PC-9 (cell line): ENCODE data around the gene METTL16. TPM values are rescaled to one million over a fixed set of nuclear protein-coding genes. Genes with fewer than 3 reads are reported as not detected.
"Not testable (repeated sequence)": the region's sequence is repeated elsewhere in the genome, so short reads cannot be mapped to it uniquely, and the experiment has no call there.

Source experiments
- BruUV-seq: library from RNA; stranded (reverse); fragments of 400-500 nt; replicated peaks from 2 replicates; lab custom pipeline; 2021; lab: Mats Ljungman, UMichigan
- CTCF ChIA-PET: fragments of 300-600 bp; sonication (Branson Sonifier 250); formaldehyde crosslinking; loops from one replicate; lab custom pipeline; 2022; ENCODE audit warnings: antibody characterized with exemption; lab: Charles Lee
- POLR2A ChIA-PET: fragments of 300-600 bp; sonication (Branson Sonifier 250); formaldehyde crosslinking; loops from one replicate; lab custom pipeline; 2022; ENCODE audit warnings: antibody characterized with exemption; ENCODE audit not compliant: unreplicated experiment; lab: Charles Lee
- DNase-seq, 2 experiments: peaks; one replicate each; pipeline versions ENCODE4 v3.0.0 to v3.0.0-alpha.2; 2015 to 2022; ENCODE audit warnings: mixed read lengths in 1 of 2
- H2AFZ ChIP-seq: fragments of 200-600 bp; sonication (generic); 2 replicates; pipeline ENCODE4 v1.8.1; 2017; ENCODE audit warnings: antibody characterized with exemption
- H3F3A ChIP-seq: fragments of 200-600 bp; sonication (generic); 2 replicates; pipeline ENCODE4 v1.8.1; 2017; ENCODE audit warnings: antibody characterized with exemption, mild to moderate bottlenecking, low read depth; ENCODE audit not compliant: insufficient read depth
- H3K27ac ChIP-seq: fragments of 200-600 bp; sonication (generic); 2 replicates; pipeline ENCODE4 v1.6.1; 2016; ENCODE audit warnings: mixed run types
- H3K27me3 ChIP-seq: fragments of 200-600 bp; sonication (generic); 2 replicates; pipeline ENCODE4 v1.6.1; 2016; ENCODE audit warnings: low read depth, mixed run types; ENCODE audit not compliant: insufficient read depth
- H3K36me3 ChIP-seq: fragments of 200-600 bp; sonication (generic); 2 replicates; pipeline ENCODE4 v1.6.1; 2016; ENCODE audit warnings: low read depth, mixed run types
- H3K4me1 ChIP-seq: fragments of 200-600 bp; sonication (generic); replicated peaks from 2 replicates; pipeline ENCODE4 v1.6.1; 2016; ENCODE audit warnings: mixed run types; ENCODE audit not compliant: insufficient read depth
- H3K4me2 ChIP-seq: fragments of 200-600 bp; sonication (generic); 2 replicates; pipeline ENCODE4 v1.6.1; 2017; ENCODE audit warnings: mixed run types
- H3K4me3 ChIP-seq: fragments of 200-600 bp; sonication (generic); 2 replicates; pipeline ENCODE4 v1.6.1; 2016; ENCODE audit warnings: mixed run types
- H3K79me2 ChIP-seq: fragments of 200-600 bp; sonication (generic); 2 replicates; pipeline ENCODE4 v1.6.1; 2017; ENCODE audit warnings: low read depth, mixed run types
- H3K9me2 ChIP-seq: fragments of 200-600 bp; sonication (generic); 2 replicates; pipeline ENCODE4 v1.8.1; 2017; ENCODE audit warnings: mild to moderate bottlenecking; ENCODE audit not compliant: insufficient read depth
- H3K9me3 ChIP-seq: fragments of 200-600 bp; sonication (generic); 2 replicates; pipeline ENCODE4 v1.8.1; 2016; ENCODE audit warnings: low read depth; ENCODE audit not compliant: insufficient read depth
- H4K20me1 ChIP-seq: fragments of 200-600 bp; sonication (generic); 2 replicates; pipeline ENCODE4 v1.8.1; 2017; ENCODE audit not compliant: insufficient read depth
- CTCF ChIP-seq: fragments of 200-600 bp; sonication (generic); conservative IDR thresholded peaks from 2 replicates; pipeline ENCODE4 v1.6.1; 2017; ENCODE audit warnings: mixed run types, antibody characterized with exemption, mild to moderate bottlenecking, moderate library complexity
- EZH2 ChIP-seq: fragments of 200-600 bp; sonication (generic); IDR thresholded peaks from 2 replicates; pipeline ENCODE4 v1.8.0; 2017; ENCODE audit warnings: antibody characterized with exemption, low read depth
- intact Hi-C: fragments of 100-400 bp; cut with micrococcal nuclease; formaldehyde crosslinking; loops from one replicate; pipeline ENCODE4 v1.10.0; 2022; ENCODE audit not compliant: unreplicated experiment
- total RNA-seq: library from RNA; stranded (reverse); gene quantifications from 2 replicates; pipeline ENCODE4 v1.2.3, GENCODE V29; 2021

Gene METTL16
- total RNA-seq, 1 experiment from 2014 or later: 46.2 TPM

- POLR2A ChIA-PET: no interaction called here
- no peaks in the 10 kb centered on the region for H3K4me1 ChIP-seq
- intact Hi-C loops: no loop called here
- peaks cover 25% of the 10 kb centered on the region; the same call in 1 of the 2 replicates for H3K36me3 ChIP-seq
- peaks cover 22% of the 10 kb centered on the region; the same call in 1 of the 2 replicates for H3F3A ChIP-seq
- no peak for DNase-seq
- CTCF ChIA-PET: interaction anchor here (0.6 kb wide), 1 partner anchor 160 kb away, joined by 4 read pairs; no protein-coding TSS in a partner anchor
- TF ChIP-seq CTCF (no peak), EZH2 (no peak)
- H3K4me3 ChIP-seq: no peak overlapping the region
- no peak overlapping the region for H2AFZ ChIP-seq
- peaks cover 7% of the 10 kb centered on the region; the same call in 1 of the 2 replicates for H3K79me2 ChIP-seq
- H3K9me2 ChIP-seq: no peaks in the 10 kb centered on the region
- no peaks in the 10 kb centered on the region; the same call in 1 of the 2 replicates for H3K9me3 ChIP-seq
- H3K27ac ChIP-seq: no peak overlapping the region
- H4K20me1 ChIP-seq: peaks cover 4% of the 10 kb centered on the region; the same call in 1 of the 2 replicates
- H3K4me2 ChIP-seq: no peak overlapping the region
- no peaks in the 10 kb centered on the region for H3K27me3 ChIP-seq
- BruUV-seq: no TSS peak
Observed at GRCh38 chr17:2442166-2442565, 69.5 kb downstream of the METTL16 start.

- Histone ChIP-seq H3K27ac (no peak overlapping the region), H3K9me3 (no peaks in the 10 kb centered on the region; the same call in 1 of the 2 replicates), H3K4me2 (no peak overlapping the region), H3K79me2 (peaks cover 7% of the 10 kb centered on the region; the same call in 1 of the 2 replicates), H3F3A (peaks cover 16% of the 10 kb centered on the region; the same call in 1 of the 2 replicates), H4K20me1 (peaks cover 4% of the 10 kb centered on the region; the same call in 1 of the 2 replicates), H3K27me3 (no peaks in the 10 kb centered on the region), H2AFZ (no peak overlapping the region), H3K4me3 (no peak overlapping the region), H3K4me1 (no peaks in the 10 kb centered on the region), H3K9me2 (no peaks in the 10 kb centered on the region), H3K36me3 (peaks cover 28% of the 10 kb centered on the region; the same call in 1 of the 2 replicates)
- no TSS peak for BruUV-seq
- DNase-seq: no peak
- POLR2A ChIA-PET: interaction anchor here (0.6 kb wide), 1 partner anchor 59 kb away, joined by 4 read pairs; no protein-coding TSS in a partner anchor
- CTCF ChIA-PET: no interaction called here
- TF ChIP-seq CTCF (no peak), EZH2 (no peak)
- intact Hi-C loops: no loop called here
Observed at GRCh38 chr17:2440930-2441329, 70.8 kb downstream of the METTL16 start.

- H3K4me2 ChIP-seq, H4K20me1 ChIP-seq, DNase-seq, POLR2A ChIA-PET, H3K27me3 ChIP-seq, H3K79me2 ChIP-seq, intact Hi-C loops, H2AFZ ChIP-seq, BruUV-seq, H3K9me2 ChIP-seq, H3K4me1 ChIP-seq, H3K27ac ChIP-seq, H3K4me3 ChIP-seq, H3K9me3 ChIP-seq, CTCF ChIA-PET: not testable (repeated sequence)
- Histone ChIP-seq H3F3A (peaks cover 12% of the 10 kb centered on the region; the same call in 1 of the 2 replicates), H3K36me3 (peaks cover 24% of the 10 kb centered on the region; the same call in 1 of the 2 replicates)
Observed at GRCh38 chr17:2439997-2440396, 71.7 kb downstream of the METTL16 start.
